Ureter (tissue), 1 donor: ENCODE measurements around the gene IFI16. TPM values are rescaled to one million over a fixed set of nuclear protein-coding genes. Genes with fewer than 3 reads are reported as not detected.
"Not testable (repeated sequence)": the region's sequence is repeated elsewhere in the genome, so short reads cannot be mapped to it uniquely, and the experiment has no call there.

ENCODE experiments used
- DNase-seq: peaks from one replicate; pipeline ENCODE4 v3.0.0-alpha.2; 2020; ENCODE audit warnings: low spot score
- total RNA-seq: library from RNA; stranded (reverse); gene quantifications from one replicate; pipeline ENCODE4 v1.2.4, GENCODE V29; 2023
- donor health status: DM: yes; HTN: yes; CAD: no.

The IFI16 gene
- 93.0 TPM for total RNA-seq

DNA sequence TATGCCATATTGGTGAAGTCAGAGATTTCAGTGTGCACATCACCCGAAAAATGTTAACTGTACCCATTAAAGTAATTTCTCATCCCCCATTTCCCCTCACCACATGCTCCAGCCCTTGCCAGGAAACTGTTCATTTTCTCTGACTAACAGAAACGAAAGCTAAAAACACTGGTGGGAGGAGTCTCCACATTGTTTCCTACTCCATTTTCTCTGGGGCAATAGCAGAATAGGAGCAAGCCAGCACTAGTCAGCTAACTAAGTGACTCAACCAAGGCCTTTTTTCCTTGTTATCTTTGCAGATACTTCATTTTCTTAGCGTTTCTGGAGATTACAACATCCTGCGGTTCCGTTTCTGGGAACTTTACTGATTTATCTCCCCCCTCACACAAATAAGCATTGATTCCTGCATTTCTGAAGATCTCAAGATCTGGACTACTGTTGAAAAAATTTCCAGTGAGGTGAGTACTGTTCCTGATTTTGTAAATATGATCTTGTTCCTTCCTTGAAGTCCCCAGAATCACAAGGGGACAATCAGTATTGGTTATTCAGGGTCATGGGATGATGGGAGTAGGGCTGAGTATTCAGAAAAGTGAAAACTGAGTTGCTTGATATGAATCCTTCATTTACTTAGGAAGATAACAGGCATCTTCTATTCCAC, at the start of gene IFI16:
Gene IFI16 (plus strand): TSS at position 204 of the 658 bp plus-strand sequence. CDS start 4,774 bp downstream, outside the sequence.
- peak; percentile 73 for DNase-seq

DNA sequence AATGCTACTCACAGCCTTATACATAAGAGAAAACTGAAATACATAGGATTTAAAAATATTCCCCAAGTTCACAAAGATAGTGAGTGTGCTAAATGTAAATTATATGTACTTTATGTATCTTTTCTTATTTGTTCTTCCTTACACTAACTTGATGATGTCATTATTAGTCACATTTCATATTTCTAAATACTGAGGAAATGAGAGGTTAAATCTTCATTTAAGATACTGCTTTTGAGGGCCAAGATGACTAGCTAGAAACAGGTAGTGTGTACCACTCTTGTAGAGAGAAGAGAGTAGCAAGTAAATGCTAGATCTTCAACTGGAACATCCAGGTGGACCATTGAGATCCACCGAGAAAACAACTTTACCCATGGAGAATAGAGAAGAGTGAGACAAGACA, 48.5 kb upstream of the IFI16 start:
- no peak for DNase-seq

DNA sequence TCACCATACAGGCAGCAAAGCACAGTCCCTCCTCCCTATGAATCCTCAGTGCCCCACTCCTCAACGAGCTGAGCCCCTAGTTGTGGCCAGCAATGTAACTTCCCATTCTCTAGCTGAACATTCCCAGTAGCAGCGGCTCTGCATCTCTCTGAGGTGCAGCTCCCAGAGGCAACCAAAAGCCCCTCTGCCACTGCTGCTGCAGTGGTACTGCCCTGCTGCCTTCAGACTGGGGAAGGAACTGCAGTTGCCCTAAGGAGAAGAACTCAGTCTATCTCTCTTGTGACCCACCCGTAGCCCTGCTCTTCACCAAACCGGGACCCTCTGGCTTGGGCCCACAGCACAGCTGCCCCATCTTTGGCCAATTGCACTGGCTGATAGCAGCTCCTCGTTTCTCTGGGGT, 46.7 kb upstream of the IFI16 start:
- no peak for DNase-seq

DNA sequence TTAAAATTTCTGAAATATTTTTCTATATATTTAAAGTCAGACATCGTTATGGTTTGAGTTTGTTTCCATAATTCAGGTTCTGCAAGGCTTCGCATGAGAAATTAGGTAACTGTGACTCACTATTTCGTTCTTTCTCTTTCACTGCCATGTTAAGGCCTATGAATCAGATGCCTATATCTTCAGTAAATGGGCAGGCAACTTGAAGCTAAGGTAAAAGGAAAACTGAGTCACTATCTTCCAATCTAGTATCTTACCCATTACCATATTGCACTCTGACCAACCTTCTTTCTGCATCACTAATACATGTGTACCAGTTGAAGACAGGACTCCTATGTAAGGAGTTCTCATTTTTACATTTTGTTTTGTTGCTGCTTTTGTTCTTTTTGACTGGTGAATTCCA, 40.5 kb upstream of the IFI16 start:
- DNase-seq = no peak

DNA sequence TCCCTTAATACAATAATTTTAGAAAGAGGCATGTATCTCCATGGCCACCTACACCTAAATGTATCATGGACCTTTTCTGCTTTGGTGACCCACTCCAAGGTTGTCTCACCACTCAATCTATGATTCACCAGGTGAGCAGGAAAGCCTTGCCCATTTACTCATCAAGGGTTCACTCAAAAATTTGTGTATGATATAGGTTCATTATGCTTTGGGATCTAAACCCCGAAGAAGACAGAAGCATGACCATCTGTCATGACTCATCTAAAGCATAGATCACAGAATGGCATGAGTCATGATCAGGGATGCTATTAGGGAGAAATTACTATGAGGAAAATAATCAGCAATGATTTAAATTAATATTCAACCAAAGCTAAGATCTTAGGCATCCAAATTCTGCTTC, 39.9 kb upstream of the IFI16 start:
- no peak for DNase-seq

DNA sequence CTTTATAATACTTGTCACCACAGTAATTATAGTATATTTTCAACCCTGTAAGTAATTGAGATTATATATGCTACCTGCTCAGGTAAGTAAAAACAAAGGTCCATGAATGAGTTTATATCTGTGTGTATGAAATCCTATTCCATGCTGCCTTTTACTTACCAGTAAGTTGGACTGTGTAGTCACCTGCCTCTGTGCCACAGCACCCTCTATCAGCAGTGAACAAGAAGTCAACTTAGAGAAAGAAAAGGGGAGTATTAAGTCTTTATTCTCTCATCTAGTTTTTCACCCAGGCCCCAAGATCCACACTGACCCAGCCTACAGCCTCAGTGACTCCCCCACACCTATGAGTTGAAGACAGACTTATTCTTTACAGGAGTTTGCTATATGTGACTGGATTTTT, 36.9 kb upstream of the IFI16 start:
- no peak for DNase-seq

DNA sequence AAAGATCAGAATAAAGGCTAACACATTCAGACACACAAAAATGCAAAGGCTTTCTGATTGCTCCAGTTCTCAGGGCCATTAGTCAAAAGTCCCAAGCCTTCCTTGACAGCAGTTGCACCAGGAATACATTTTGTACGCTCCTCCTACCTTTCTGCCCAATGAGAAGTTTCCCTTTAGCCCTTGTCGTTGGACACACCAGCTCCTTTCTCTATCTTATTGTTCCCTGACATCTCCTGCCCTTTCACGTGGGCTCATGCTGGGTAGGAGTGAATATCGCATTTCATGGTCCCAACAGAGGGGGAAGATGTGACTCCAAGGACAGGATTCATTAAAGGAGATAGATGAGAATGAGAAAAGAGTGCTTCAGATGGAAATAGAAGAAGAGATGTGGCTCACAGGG, 33.5 kb upstream of the IFI16 start:
- no peak for DNase-seq

DNA sequence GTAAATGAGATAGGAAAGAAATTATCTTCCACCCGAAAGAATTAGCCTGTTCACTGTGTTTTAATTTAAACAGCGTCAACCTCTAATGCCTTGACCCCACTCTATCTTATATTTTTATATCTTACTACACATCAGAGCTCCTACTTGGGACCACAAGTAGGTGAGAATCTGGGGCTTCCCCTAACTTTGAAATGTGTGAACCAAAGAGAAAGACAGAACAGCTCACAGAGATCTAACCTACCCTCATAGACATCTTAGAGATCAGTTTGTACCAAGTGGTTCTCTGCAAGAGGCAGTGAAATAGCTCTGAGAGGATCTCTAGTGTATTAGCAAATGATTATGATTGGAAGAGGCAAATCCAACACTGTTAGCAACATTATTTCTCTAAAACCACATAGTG, 31.0 kb upstream of the IFI16 start:
- DNase-seq = no peak

DNA sequence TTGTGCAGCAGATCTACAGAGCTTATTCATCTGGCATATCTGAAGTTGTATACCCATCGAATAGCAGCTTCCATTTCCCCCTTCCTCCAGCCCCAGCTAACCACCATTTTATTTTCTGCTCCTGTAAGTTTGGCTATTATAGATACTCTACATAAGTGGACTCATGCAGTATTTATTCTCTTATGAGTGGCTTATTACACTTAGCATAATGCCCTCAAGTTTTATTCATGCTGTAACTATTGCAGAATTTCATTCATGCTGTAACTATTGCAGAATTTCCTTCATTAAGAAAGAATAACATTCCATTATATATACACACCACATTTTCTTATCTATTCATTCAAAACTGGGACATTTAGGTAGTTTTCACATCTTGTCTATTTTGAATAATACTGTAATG, 30.5 kb upstream of the IFI16 start:
- DNase-seq = no peak

DNA sequence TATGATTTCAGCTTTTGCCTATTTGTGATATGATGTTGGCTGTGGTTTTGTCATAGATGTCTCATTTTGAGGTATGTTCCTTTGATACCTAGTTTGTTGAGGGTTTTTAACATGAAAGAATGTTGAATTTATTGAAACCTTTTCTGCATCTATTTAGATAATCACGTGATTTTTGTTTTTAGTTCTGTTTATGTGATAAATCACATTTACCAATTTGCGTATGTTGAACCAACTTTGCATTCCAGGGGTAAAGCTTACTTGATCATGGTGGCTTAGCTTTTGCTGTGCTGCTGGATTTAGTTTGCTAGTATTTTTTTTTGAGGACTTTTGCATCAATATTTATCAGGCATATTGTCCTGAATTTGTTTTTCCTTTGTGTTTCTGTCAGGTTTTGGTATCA, 26.5 kb upstream of the IFI16 start:
- DNase-seq = no peak

DNA sequence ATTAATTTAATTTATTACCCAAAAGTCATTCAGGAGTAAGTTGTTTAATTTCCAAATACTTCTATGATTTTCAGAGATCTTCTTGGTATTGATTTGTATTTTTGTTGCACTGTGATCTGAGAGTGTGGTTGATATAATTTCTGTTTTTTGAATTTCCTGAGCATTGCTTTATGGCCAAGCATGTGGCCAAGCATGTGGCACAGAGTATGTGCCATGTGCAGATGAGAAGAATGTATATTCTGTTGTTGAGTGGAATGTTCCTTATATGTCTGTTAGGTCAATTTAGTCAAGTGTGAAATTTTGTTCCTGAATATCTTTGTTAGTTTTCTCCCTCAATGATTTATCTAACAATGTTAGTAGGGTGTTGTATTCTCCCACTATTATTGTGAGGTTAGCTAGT, 25.3 kb upstream of the IFI16 start:
- no peak for DNase-seq

DNA sequence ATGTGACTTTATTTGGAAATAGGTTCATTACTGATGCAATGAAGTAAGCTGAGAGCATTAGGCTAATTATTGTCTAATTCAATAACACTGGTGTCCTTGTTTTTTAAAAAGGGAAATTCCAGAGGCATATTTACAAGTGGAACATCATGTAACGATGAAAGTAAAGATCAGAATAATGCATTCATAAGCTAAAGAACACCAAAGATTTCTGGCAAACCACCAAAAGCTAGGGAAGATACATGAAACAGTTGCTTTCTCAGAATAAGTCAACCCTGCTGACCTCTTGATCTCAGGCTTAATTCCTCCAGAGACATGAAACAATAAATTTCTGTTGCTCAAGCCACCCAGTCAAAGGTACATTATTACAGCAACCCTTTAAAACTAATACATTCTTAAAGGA, 20.3 kb upstream of the IFI16 start:
- no peak for DNase-seq

DNA sequence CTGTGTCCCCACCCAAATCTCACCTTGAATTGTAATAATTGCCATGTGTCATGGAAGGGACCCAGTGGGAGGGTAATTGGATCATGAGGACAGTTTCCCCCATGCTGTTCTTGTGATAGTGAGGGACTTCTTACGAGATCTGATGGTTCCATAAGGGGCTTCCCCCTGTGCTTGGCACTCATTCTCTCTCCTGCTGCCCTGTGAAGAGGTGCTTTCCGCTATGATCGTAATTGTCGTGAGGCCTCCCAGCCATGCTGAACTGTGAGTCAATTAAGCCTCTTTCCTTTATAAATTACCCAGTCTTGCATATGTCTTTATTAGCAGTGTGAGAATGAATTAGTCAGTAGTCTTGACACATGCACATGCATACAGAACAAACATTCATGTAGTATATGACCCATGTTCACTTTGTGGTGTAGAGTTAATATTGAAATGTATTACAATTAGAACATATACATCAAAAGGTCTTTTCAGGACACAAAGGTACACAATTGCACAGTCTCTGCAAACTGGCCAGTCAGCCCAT, 16.9 kb upstream of the IFI16 start:
- no peak for DNase-seq

DNA sequence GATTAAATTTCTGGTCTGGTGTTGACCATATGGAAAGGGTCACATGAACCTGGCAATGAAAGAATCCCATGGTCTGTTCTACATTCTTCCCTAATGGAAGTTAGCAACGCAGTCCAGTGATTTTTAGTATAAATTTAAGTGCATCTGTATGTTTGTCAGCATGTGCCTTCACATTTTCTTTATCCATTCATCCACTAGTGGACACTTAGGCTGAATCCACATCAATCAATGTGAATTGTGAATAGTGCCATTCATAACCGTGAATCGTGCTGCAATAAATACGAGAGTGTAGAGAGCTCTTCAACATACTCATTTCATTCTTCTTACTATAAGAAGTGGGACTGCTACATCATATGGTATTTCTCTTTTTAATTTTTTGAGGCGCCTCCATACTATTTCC, 12.7 kb upstream of the IFI16 start:
- DNase-seq = no peak

DNA sequence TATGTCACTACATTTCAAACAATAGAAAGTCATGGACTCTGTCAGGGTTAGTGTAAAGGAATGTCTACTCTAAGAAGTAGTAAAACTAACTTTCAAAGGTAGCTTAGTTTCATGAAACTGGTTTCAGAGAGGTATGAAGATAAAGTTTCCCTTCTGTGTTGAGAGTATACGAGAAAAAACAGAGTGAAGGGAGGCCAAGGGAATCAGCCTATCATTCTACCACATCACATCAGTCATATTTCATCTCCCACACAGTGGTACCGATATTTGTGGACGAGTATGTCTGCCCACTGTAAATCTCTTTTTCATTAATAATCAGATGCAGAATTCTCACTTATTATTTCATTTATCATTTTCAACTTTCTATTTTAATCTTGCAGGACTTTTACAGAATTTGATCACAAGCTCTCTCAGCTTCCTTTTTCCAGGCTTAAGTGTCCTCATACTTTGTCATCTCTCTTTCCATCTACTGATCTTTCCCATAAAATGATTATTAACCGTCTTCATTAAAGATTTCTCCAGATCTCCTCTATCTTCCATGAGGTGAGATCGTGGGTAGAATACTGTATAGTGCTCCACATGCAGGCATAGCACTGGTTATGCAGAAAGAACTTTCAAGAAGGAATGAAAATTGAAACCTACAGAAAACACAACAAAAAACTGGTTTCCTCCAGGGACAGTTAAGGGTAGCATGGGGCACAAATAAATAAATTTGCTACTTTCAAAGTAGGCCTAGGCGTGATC, 11.5 kb upstream of the IFI16 start:
- DNase-seq = no peak

DNA sequence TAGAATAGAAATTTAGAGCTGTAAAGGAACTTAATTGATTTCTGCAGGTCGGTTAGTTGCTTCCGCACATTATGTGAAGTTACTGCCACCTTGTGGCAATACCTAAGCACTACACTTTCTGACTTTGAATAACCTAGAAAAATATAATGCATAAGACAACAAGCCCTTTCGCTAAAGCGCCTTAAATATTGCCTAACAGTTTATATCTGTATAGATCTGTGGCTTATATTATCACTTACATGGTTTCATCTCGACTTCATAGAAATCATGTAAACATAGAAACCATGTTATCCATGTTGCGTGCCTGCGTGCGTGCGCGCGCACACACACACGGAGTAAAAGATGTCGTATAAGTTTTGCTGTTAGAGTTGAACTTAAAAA, 10.9 kb upstream of the IFI16 start:
- DNase-seq = no peak

DNA sequence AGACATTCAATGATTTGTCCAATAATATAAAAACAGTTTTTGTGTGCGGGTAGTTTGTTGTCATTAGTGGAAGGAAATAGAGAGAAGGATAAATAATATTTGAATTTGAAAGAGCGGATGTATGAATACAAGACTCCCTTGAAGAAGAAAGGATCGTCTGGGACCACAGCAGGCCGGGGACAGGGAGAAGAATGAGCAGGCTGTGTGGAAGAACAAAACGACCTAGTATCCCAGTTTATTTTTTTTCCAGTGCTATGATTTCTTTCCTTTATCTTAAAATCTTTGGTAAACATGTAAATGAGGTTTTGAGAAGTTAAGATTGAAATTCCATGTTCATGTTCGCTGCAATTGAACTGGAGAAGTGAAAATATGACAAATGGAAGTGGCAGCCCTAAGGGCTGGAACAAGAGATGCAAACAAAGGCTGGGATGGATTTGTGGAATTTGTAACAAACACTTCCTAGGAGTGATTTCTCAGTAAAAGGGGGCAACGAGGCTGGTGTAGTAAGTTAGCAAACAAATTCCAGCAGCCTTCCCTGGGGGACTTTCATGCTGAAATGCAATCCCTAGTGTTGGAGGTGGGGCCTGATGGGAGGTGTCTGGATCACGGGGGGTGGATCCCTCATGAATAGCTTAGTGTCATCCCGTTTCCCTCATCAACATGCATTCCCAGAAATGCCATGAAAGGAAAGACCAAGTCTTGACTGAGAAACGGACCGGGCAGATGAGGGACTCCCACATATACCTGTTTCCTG, 10.2 kb upstream of the IFI16 start:
- DNase-seq = peak; percentile 82

DNA sequence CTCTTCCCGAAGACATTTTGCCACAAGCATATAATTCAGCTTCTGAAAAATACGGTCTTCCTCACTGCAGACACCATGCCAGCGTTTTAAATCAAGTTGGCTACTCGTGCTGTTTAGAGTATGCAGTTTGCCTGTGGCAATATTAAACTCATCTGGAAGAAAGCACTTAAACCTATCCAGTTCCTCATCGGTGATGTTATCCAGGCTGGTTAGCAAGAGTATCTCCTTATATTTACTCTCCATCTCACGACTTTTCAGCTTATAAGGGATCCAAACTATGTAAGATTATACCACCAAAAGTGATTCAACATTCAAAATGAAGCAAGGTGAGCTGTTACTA, 9.7 kb upstream of the IFI16 start:
- DNase-seq = no peak

DNA sequence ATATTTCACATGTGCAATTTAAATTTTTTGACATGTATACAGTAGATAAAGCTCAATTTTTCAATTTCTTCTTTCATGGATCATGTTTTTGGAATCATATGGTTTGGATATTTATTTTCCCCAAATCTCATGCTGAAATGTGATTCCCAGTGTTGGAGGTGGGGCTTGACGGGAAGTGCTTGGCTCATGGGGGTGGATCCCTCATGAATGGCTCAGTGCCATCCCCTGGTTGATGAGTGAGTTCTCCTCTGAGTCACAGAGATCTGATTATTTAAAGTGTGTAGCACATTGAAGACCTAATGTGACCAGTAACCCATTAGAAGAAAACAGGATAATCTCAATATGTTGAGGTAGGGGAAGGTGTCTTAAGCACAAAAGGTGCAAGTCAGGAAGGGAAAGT, 9.1 kb upstream of the IFI16 start:
- peak; percentile 85 for DNase-seq

DNA sequence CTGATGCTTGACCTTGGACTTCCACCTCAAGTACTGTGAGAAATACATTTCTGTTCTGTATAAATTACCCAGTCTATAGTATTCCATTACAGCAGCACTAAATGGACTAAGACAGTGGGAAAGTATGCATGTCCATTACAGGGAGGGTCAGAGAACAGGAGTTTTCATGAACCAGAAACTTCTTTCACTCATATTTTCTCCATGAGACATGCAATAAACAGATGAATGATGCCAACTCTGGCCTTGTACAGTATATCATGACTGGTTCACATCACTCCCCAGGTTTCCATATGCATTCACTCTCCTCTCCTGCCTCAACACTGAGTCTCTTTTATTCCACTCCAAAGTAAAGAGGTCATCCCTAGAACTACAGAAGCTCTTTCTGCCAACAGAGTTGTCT, 4.5 kb upstream of the IFI16 start:
- no peak for DNase-seq

DNA sequence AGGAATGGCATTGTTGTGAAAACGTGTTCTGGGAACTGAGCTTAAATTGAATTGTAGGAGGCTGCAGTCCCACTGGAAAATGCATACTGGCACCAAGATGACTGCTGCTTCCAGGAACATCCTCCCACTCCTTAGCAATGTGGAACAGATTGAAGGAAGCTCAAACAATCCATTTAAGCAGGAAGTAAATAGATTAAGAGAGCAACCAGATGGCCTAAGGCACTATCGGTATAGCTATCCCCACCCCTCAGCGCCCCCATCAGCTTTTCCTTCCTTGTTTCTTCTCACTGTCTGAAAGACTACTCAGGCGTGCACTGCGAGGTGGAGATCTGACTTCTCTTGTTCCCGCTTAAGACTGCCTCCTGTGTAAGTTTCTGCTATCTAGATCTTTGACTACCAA, 4.0 kb upstream of the IFI16 start:
- no peak for DNase-seq

DNA sequence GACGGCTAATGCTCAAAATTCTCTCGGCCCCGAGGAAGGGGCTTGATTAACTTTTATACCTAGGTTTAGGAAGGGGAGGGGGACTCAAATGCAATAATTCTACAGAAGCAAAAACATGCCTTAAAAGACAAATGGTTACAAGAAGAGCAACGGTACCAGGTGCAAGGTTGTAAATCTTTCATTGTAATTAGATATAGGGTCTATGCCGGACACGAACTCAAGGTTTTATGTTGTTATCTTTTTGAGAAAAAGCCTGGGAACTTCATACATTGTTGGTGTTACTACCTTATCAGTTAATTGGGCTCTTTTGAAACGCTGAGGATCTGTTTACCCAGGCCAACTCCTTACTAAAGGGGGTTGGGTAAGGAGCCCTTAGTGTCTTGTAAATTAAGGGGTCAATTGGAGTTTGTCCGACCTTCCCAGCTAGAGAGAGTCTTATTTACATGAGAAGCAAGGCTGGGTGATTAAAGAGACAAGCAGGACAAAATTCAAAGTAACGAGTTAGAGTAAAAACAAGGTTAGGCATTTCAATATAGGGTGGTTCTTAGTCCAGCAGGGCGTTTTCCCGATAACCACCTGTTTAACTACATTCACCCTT, 3.4 kb upstream of the IFI16 start:
- DNase-seq = not testable (repeated sequence)

DNA sequence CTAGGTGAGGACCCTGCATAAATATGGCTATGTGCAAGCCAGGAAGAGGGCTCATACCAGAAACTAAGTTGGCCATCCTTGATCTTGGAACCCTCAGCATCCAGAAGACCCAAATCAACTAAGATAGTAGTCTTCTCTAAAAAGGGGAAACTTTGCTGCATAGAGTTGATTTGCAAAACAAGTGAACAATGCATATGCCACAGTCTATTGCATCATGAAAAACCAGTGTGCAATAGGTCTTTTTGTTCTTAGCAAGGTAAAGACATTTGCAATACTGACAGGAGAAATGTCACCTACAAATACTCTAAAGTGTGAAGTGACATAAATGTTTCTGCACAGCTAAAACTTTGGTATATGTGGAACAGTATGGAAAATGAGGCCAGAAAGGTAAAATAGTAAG, 2.0 kb upstream of the IFI16 start:
- DNase-seq = no peak
